Stimulated activated CD8-positive, alpha-beta memory T cell treated with anti-CD3 and anti-CD28 coated beads, Interleukin-12 subunit alpha, Interleukin-12 subunit beta, amount 100 ng/mL, for 24 hours (primary cell): Measurements from ENCODE around the gene CMTM7.
"Not testable (repeated sequence)": the region's sequence is repeated elsewhere in the genome, so short reads cannot be mapped to it uniquely, and the experiment has no call there.

Experiments used
- DNase-seq: peaks from one replicate; pipeline ENCODE4 v3.0.0-alpha.2; 2020; ENCODE audit errors: extremely low read depth

Gene CMTM7

GRCh38 chr3:32436816-32437189, 45.1 kb downstream of the CMTM7 start:
- no peak for DNase-seq

DNA sequence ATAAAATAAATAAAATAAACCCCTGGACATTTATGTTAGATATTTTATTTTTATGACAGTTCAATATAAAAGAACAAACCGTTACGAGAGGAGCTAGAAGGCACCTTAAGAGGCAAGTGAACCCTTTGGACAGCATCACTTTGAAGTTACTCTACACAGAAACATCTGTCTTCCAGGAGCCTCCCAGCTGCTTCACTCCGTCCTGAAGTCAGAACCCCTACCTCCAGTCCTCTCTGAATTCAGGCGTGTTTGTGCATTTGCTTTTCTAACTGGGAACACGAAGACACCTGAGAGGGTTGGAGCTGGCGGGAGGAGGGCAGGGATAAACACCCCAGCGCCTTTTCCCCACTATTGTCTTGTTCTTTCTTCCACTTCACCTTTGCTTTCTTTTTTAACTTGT, 46.2 kb downstream of the CMTM7 start:
- no peak for DNase-seq

- no peak for DNase-seq
Measured at GRCh38 chr3:32438596-32439344, 47.1 kb downstream of the CMTM7 start.

GRCh38 chr3:32439421-32439820, 47.8 kb downstream of the CMTM7 start:
- DNase-seq, result not testable (repeated sequence)

DNA sequence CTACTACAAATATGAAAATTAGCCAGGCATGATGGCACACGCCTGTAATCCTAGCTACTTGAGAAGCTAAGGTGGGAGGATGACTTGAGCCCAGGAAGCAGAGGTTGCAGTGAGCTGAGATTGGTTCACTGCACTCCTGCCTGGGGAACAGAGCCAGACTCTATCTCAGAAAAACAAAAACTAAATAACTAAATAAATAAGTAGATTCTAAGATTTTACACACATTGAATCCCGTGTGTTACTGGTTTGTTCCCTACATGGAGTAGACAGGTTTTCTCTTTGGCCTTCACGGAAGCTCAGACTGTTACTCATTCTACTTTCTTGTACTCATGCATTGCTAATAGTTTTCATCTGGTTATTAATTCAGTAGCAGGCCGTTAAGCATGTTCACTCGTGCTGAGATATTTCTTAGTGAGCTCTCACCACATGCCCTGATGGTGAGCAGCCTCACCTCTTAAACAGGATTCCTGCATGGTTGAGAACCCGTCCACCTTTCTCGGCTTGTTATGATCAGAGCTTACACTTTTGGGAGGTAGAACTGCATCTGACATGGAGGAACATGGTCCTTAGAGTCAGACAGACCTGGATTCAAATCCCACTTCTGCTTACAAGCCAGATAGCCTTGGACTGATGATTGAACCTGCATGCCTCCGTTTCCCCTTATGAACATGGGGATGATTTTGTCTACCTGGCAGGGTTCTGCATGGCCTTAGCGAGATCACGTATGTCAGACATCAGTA, 49.1 kb downstream of the CMTM7 start:
- DNase-seq, result no peak

DNA sequence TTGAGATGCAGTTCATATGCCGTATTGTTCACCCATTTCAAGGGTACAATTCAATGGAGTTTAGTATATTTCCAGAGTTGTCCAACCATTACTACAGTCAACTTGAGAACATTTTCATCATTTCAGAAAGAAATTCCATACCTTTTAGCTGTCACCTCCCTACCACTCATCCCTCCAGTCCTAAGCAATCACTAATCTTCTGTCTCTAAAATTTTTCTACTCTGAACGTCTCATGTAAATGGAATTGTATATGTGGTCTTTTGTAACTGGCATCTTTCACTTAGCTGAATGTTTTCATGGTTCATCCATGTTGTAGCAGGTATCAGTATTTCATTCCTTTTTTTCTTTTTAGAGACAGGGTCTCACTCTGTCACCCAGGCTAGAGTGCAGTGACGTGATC, 51.1 kb downstream of the CMTM7 start:
- no peak for DNase-seq

DNA sequence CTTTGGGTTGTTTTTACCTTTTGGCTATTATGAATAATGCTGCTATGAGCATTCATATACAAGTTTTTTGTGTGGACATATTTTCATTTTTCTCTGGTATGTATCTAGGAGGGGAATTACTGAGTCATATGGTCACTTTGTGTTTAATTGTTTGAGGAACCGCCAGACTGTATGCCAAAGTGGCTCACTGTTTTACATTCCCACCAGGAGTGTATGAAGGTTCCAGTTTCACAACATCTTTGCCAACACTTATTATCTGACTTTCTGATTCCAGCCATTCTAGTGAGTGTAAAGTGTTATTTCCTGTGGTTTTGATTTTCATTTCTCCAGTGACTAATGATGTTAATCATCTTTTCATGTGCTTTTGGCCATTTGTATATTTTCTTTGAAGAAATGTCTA, 51.8 kb downstream of the CMTM7 start:
- no peak for DNase-seq

- no peak for DNase-seq
Measured at GRCh38 chr3:32447865-32448400, 56.3 kb downstream of the CMTM7 start.

- no peak for DNase-seq
Measured at GRCh38 chr3:32448686-32449474, 57.2 kb downstream of the CMTM7 start.

- no peak for DNase-seq
Measured at GRCh38 chr3:32449691-32450090, 58.0 kb downstream of the CMTM7 start.

- DNase-seq, result no peak
Measured at GRCh38 chr3:32450426-32450825, 58.8 kb downstream of the CMTM7 start.

GRCh38 chr3:32450992-32451659, 59.5 kb downstream of the CMTM7 start:
- no peak for DNase-seq

DNA sequence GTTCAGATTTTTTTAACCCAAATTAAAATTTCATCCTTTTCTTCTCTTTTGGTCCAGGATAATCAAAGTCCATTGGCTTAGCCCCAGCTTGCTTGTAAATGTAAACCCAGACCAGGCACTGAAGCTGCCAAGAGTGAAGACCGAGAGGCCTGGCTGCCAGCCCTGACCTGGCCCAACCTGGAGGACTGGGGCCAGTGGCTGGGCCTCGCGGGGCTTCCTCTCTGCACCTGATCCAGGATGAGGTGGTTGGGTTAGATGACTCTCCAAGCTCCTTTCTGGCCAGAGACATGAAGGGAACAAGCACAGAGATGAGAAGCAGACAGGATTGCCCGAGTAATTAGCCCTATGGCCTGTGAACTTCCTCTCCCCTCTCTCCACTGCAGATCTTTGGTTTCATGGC, 60.4 kb downstream of the CMTM7 start:
- no peak for DNase-seq

GRCh38 chr3:32453346-32453745, 61.7 kb downstream of the CMTM7 start:
- DNase-seq, result no peak

DNA sequence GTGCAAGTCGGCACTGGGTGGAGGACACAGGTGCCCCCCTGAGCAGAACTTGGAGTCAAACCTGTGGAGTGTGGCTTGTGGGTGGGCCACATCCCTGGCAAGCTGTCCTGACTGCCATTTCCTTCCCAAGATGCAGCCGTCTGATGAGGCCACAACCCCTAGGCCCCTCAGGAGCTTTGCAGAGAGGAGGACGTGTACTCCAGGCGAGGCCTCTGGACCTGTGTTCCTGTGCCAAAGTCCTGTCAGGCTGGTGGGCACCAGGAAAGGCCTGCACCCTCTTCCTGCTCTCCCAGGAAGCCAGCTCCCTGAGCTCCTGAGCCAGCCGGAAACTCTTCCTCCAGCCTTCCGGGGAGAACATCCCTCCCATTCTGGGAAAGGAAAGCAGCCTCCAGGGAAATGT, 62.5 kb downstream of the CMTM7 start:
- no peak for DNase-seq

DNA sequence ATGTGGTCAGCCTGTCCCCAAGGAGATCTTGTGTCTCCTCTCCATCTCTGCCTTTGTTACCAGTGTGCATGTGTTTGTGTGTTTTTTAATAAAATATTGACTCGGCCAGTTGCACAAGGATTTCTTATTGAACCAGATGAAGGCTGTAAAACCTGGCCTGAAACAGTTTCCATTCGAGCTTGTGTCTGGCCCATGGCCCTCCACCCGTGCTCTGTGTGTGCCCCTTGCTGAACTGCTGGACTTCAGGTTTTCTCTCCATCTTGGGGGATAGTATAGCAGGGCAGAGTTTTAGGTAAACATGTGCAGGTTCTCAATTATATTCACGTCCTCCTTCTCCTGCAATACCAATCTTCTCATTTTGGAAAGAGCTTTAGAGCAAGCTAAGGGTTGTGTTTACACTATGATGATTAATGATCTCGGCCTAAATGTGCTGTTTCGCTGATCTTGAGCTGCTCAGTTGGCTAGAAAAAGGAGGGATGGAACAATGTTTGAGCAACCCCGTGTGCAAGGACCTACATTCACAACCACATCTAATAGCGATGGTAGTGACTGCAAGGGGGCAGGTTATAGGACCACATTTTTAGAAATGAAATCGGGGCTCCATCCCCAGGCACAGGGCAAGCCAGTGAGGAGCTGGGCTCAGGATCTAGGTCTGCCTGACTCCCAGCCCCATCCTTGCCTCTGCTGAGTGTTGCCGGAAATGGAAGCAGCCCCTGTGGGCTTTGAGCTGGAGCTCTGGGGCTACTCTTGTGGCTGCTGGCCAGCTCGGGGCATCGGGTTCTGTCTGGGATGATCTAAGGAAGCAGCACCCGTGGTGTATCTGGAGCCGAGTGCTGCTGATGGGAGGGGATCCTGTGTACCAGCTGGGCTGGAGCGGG, 63.3 kb downstream of the CMTM7 start:
- DNase-seq, result no peak

DNA sequence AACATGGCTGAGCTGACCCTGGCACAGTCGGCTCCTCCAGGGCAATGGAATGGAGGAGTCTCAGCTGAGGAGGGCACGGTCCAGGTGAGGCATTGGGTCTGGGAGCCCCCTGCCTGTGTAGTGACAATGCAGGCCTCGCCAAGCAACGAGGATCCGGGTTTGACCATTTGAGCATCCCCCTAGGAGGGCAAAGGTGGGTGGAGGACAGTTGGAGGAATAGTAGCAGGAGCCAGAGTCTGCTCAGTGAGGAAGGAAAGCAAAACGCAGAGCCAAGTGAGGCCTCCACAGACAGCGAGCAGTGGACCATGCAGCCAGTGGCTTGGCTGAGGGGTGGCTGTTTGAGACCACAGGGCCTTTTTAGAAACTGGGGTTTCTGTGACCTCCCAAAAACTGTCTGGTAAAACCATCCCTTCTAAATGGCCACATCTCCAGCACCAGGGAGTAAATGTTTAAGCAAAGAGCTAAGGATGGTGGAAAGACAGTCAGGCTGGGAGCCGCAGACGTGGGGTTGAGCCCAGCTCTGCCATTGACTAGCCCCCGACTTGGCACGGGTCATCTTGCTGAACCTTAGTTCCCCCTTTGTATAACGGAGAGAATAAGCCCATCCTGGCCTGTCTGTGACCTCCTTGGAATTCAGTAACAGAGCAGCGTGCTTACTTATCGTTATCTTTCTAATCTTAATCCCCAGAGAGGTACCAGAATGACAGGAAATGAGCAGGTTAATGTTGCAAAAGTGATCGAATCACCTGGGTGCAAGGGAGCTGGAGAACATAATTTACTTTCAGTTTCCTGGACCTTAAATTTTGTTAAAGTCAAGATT, 64.2 kb downstream of the CMTM7 start:
- no peak for DNase-seq

DNA sequence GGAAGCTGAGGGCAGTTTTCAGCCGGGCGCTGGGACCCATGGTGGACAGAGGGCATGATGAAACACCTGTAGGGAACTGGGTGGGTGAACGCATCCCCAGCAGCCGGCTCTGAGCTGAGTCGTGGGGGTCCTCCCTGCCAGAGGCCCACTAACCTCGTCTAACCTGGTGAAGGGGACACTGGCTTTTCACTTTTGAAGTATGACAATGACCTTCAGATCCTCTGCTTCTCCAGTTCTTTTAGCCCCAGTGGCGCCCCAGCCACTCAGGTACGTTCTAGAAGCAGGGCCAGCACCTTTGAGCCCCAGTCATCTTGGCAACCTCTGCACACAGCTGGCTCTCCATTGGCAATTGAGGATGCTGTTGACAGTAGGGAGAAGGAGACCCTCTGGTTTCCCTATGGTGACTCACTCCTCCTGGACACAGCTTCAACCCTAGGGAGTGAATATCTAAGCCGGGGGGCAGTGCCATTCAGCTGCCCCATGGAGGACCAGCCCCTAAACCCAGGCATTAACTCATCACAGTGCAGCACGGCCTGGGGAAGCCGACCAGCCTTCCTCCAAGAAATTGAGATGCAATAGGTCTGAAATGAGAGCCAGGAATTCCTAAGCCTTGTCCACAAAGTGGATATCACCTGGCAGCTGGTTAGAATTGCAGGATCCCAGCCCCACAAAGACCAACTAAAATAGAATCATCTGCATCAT, 64.9 kb downstream of the CMTM7 start:
- no peak for DNase-seq

GRCh38 chr3:32457971-32458471, 66.4 kb downstream of the CMTM7 start:
- no peak for DNase-seq
